ENCODE measurements around the gene CFAP46. TPM values are rescaled to one million over a fixed set of nuclear protein-coding genes. Genes with fewer than 3 reads are reported as not detected.

The CFAP46 gene
- total and polyA plus RNA-seq, 9 of the 15 experiments (the other 6 are each of a cell fraction or from before 2014, with no cell fraction given): not detected

- H3K4me3 ChIP-seq: no peak overlapping the region
- no peak overlapping the region for H2AFZ ChIP-seq (ENCODE audit: low read depth, low read length)
- no peak for FAIRE-seq
- H3K4me2 ChIP-seq (ENCODE audit: insufficient read depth, low read length): no peak overlapping the region
- BruUV-seq (replicated peaks): no TSS peak
- H3K4me1 ChIP-seq (replicated peaks in 1 of 2; ENCODE audit: control insufficient read depth in 2 of 2, insufficient read depth in 2 of 2, low read length in 2 of 2): no peaks in the 10 kb centered on the region
- in situ Hi-C loops (cut with MboI): no loop called here
- peaks cover 0 to 22% of the 10 kb centered on the region in 2 experiments; a peak in 2 of 5 replicates for H3K27me3 ChIP-seq (ENCODE audit: control insufficient read depth in 2 of 2, insufficient read depth in 2 of 2, low read length in 2 of 2)
- no peaks in the 10 kb centered on the region for H3K9me3 ChIP-seq (replicated peaks; ENCODE audit: control insufficient read depth, insufficient read depth, low read depth, low read length)
- H4K20me1 ChIP-seq (replicated peaks; ENCODE audit: control insufficient read depth, insufficient read depth, low read length): no peaks in the 10 kb centered on the region
- ATAC-seq: no peak
- 0% methylated on average over 7 of the region's 7 CpGs for WGBS (ENCODE audit: insufficient coverage, low coverage, missing lambda C conversion rate)
- intact Hi-C loops (cut with micrococcal nuclease): no loop called here
- CTCF ChIA-PET (ENCODE audit: low intra/inter-chr PET ratio): no interaction called here
- H3K9ac ChIP-seq (ENCODE audit: insufficient read depth in 1 of 2, low read depth in 2 of 2, low read length in 2 of 2): no peak overlapping the region
- no peaks in the 10 kb centered on the region for H3K36me3 ChIP-seq (ENCODE audit: control insufficient read depth, insufficient read depth, low read length)
- H3K9me1 ChIP-seq (ENCODE audit: control insufficient read depth, insufficient read depth, low read length): no peaks in the 10 kb centered on the region
- no peaks in the 10 kb centered on the region for H3K79me2 ChIP-seq (ENCODE audit: control insufficient read depth, insufficient read depth, low read length)
- H3K27ac ChIP-seq (ENCODE audit: extremely low read depth, low read depth, low read length): no peak overlapping the region
- TF ChIP-seq, protein P1, sequence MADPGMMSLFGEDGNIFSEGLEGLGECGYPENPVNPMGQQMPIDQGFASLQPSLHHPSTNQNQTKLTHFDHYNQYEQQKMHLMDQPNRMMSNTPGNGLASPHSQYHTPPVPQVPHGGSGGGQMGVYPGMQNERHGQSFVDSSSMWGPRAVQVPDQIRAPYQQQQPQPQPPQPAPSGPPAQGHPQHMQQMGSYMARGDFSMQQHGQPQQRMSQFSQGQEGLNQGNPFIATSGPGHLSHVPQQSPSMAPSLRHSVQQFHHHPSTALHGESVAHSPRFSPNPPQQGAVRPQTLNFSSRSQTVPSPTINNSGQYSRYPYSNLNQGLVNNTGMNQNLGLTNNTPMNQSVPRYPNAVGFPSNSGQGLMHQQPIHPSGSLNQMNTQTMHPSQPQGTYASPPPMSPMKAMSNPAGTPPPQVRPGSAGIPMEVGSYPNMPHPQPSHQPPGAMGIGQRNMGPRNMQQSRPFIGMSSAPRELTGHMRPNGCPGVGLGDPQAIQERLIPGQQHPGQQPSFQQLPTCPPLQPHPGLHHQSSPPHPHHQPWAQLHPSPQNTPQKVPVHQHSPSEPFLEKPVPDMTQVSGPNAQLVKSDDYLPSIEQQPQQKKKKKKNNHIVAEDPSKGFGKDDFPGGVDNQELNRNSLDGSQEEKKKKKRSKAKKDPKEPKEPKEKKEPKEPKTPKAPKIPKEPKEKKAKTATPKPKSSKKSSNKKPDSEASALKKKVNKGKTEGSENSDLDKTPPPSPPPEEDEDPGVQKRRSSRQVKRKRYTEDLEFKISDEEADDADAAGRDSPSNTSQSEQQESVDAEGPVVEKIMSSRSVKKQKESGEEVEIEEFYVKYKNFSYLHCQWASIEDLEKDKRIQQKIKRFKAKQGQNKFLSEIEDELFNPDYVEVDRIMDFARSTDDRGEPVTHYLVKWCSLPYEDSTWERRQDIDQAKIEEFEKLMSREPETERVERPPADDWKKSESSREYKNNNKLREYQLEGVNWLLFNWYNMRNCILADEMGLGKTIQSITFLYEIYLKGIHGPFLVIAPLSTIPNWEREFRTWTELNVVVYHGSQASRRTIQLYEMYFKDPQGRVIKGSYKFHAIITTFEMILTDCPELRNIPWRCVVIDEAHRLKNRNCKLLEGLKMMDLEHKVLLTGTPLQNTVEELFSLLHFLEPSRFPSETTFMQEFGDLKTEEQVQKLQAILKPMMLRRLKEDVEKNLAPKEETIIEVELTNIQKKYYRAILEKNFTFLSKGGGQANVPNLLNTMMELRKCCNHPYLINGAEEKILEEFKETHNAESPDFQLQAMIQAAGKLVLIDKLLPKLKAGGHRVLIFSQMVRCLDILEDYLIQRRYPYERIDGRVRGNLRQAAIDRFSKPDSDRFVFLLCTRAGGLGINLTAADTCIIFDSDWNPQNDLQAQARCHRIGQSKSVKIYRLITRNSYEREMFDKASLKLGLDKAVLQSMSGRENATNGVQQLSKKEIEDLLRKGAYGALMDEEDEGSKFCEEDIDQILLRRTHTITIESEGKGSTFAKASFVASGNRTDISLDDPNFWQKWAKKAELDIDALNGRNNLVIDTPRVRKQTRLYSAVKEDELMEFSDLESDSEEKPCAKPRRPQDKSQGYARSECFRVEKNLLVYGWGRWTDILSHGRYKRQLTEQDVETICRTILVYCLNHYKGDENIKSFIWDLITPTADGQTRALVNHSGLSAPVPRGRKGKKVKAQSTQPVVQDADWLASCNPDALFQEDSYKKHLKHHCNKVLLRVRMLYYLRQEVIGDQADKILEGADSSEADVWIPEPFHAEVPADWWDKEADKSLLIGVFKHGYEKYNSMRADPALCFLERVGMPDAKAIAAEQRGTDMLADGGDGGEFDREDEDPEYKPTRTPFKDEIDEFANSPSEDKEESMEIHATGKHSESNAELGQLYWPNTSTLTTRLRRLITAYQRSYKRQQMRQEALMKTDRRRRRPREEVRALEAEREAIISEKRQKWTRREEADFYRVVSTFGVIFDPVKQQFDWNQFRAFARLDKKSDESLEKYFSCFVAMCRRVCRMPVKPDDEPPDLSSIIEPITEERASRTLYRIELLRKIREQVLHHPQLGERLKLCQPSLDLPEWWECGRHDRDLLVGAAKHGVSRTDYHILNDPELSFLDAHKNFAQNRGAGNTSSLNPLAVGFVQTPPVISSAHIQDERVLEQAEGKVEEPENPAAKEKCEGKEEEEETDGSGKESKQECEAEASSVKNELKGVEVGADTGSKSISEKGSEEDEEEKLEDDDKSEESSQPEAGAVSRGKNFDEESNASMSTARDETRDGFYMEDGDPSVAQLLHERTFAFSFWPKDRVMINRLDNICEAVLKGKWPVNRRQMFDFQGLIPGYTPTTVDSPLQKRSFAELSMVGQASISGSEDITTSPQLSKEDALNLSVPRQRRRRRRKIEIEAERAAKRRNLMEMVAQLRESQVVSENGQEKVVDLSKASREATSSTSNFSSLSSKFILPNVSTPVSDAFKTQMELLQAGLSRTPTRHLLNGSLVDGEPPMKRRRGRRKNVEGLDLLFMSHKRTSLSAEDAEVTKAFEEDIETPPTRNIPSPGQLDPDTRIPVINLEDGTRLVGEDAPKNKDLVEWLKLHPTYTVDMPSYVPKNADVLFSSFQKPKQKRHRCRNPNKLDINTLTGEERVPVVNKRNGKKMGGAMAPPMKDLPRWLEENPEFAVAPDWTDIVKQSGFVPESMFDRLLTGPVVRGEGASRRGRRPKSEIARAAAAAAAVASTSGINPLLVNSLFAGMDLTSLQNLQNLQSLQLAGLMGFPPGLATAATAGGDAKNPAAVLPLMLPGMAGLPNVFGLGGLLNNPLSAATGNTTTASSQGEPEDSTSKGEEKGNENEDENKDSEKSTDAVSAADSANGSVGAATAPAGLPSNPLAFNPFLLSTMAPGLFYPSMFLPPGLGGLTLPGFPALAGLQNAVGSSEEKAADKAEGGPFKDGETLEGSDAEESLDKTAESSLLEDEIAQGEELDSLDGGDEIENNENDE (IDR thresholded peaks at IDR 0.05; ENCODE audit: low read depth, low read length): no peak
- TF ChIP-seq FOXM1 (IDR thresholded peaks at IDR 0.05; ENCODE audit: low read depth) (no peak), FOXM1 (CRISPR knock-in tag; IDR thresholded peaks at IDR 0.05; ENCODE audit: low read depth) (no peak), HEY1 (CRISPR knock-in tag; IDR thresholded peaks at IDR 0.05; ENCODE audit: borderline replicate concordance) (no peak), PTBP1 (IDR thresholded peaks at IDR 0.05; ENCODE audit: low read depth, low read length) (no peak), ZNF3 (CRISPR knock-in tag; IDR thresholded peaks at IDR 0.05) (no peak), LCOR (CRISPR knock-in tag; IDR thresholded peaks at IDR 0.05) (no peak), KDM2B (CRISPR knock-in tag; IDR thresholded peaks at IDR 0.05) (no peak), IRF2 (CRISPR knock-in tag; IDR thresholded peaks at IDR 0.05) (no peak)
- TF ChIP-seq, protein P2, sequence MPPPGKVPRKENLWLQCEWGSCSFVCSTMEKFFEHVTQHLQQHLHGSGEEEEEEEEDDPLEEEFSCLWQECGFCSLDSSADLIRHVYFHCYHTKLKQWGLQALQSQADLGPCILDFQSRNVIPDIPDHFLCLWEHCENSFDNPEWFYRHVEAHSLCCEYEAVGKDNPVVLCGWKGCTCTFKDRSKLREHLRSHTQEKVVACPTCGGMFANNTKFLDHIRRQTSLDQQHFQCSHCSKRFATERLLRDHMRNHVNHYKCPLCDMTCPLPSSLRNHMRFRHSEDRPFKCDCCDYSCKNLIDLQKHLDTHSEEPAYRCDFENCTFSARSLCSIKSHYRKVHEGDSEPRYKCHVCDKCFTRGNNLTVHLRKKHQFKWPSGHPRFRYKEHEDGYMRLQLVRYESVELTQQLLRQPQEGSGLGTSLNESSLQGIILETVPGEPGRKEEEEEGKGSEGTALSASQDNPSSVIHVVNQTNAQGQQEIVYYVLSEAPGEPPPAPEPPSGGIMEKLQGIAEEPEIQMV (tag; conservative IDR thresholded peaks at IDR 0.05; ENCODE audit: low read depth): no peak
- no peak for DNase-seq (ENCODE audit: extremely low read depth in 1 of 4, low spot score in 3 of 4)
- POLR2A ChIA-PET: no interaction called here
Observed at GRCh38 chr10:132901351-132901750, 41.0 kb downstream of the CFAP46 start.
